ENCODE results near the gene ARRB1.

- TF ChIP-seq CTCF (IDR thresholded peaks at IDR 0.05; ENCODE audit: low read length) (no peak), EZH2 (IDR thresholded peaks at IDR 0.05; ENCODE audit: borderline replicate concordance, low read length) (no peak)
These were observed 107.2 kb downstream of the ARRB1 start for GRCh38 chr11:75244052-75244814.

All from OCI-LY1 (cell line).